ENCODE data around the gene SH3BP5.
A peak's percentile ranks its signal among the peaks of the same experiment; 100 is the strongest.

- peak; percentile 8 for TF ChIP-seq POLR2A (IDR thresholded peaks at IDR 0.05)
- TF ChIP-seq, protein P1, sequence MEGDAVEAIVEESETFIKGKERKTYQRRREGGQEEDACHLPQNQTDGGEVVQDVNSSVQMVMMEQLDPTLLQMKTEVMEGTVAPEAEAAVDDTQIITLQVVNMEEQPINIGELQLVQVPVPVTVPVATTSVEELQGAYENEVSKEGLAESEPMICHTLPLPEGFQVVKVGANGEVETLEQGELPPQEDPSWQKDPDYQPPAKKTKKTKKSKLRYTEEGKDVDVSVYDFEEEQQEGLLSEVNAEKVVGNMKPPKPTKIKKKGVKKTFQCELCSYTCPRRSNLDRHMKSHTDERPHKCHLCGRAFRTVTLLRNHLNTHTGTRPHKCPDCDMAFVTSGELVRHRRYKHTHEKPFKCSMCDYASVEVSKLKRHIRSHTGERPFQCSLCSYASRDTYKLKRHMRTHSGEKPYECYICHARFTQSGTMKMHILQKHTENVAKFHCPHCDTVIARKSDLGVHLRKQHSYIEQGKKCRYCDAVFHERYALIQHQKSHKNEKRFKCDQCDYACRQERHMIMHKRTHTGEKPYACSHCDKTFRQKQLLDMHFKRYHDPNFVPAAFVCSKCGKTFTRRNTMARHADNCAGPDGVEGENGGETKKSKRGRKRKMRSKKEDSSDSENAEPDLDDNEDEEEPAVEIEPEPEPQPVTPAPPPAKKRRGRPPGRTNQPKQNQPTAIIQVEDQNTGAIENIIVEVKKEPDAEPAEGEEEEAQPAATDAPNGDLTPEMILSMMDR (IDR thresholded peaks at IDR 0.05): no peak
Measured at GRCh38 chr3:15331606-15332404, 581 bp downstream of the SH3BP5 start.
